Activated CD4-positive, CD25-positive, alpha-beta regulatory T cell treated with anti-CD3 and anti-CD28 coated beads, Interleukin-2, amount 50 U/mL, for 72 hours (primary cell): Measurements from ENCODE around the gene KEAP1.
"Not testable (repeated sequence)": the region's sequence is repeated elsewhere in the genome, so short reads cannot be mapped to it uniquely, and the experiment has no call there.

Source experiments
- DNase-seq: peaks from one replicate; pipeline ENCODE4 v3.0.0; 2021

The KEAP1 gene

GRCh38 chr19:10503002-10503789, at the start of gene KEAP1:
Gene KEAP1, minus strand, starts transcription at chr19:10503356. Its CDS starts 3,323 bp downstream, at chr19:10500033.
- DNase-seq = peak; percentile 66

DNA sequence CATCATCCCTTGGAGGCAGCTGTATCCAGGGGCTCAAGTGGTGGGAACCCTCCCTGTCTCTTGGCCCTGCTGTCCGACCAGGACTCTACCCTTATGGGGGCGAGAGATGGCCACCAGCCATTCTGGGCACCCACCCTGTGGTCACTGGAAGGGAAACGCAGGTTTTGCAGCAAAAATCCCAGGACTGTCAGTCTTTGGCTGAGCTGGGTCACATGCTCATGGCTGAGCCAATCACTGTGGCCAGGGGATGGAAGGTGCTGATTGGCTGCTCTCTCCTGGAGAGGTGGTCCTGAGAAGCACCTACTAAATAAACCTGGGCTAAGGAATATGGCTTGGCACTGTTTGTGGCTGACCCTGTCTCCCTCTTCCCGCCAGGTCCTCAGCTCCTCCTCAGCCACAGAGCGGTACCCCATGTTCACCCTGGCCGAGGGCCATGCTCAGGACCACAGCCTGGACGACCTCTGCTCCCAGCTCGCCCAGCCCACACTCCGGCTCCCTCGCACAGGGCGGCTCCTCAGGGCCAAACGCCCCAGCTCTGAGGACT, 49.4 kb upstream of the KEAP1 start:
- DNase-seq = no peak

- DNase-seq = no peak
These were observed 48.6 kb upstream of the KEAP1 start for GRCh38 chr19:10551698-10552301.

DNA sequence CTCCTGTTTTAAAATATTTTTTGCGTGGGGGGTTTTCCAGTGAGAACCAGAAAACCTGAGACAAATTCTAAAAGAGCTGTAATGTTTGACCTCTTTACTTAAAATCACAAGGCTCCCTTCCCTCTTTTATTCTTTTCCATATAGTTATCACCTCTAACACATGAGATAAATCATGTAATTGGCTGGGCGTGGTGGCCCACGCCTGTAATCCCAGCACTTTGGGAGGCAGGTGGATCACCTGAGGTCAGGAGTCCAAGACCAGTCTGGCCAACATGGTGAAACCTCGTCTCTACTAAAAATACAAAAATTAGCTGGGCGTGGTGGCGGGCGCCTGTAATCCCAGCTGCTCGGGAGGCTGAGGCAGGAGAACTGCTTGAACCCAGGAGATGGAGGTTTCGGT, 47.9 kb upstream of the KEAP1 start:
- not testable (repeated sequence) for DNase-seq

GRCh38 chr19:10550336-10550735, 47.2 kb upstream of the KEAP1 start:
- DNase-seq = no peak

DNA sequence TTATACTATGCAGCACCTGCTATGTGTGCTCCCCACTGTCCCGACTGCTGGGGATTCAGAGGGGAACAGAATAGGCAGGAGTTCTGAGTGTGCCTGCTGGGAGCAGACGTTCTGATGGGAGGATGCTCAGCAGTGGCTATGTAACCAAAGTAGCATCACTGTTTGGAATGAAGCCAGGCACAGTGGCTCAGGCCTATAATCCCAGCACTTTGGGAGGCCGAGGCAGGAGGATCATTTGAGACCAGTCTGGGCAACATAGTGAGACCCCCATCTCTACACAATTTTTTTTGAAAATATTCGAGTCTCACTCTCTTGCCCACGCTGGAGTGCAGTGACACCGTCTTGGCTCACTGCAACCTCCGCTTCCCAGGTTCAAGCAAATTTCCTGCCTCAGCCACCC, 46.6 kb upstream of the KEAP1 start:
- no peak for DNase-seq

DNA sequence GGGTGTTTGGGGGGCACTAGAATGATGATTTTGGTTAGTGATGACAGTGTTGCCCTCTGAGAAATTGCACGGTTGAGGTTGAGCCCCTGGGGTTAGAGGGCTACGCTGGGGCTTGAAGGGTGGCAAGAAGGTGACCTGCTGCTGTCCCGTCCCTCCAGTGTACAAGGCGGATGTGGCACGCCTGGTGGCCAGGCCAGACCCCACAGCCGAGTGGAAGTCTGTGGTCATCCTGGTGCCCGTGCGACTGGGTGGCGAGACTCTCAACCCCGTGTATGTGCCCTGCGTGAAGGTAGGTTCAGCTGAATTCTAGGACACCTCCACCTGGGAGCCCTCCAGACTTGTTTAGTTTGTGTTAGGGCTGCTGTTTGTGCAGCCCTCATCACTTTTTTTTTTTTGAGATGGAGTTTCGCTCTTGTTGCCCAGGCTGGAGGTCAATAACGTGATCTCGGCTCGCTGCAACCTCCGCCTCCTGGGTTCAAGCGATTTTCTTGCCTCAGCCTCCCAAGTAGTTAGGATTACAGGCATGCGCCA, 45.7 kb upstream of the KEAP1 start:
- no peak for DNase-seq

DNA sequence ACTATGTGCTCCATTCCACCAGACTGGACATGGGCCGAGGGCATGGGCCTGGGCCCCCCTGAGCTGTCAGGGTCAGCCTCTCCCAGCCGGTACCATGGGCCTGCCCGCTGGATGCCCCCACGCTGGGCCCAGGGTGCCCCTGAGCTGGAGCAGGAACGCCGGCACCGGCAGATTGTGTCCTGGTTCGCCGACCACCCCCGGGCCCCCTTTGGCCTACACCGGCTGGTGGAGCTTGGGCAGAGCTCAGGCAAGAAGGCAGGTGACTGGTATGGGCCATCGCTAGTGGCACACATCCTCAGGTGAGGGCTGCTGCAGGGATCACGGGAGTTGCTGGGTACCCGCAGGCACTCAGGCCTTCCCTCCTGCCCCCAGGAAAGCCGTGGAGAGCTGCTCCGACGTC, 43.7 kb upstream of the KEAP1 start:
- DNase-seq = no peak

- no peak for DNase-seq
These were observed 41.6 kb upstream of the KEAP1 start for GRCh38 chr19:10544753-10545251.

DNA sequence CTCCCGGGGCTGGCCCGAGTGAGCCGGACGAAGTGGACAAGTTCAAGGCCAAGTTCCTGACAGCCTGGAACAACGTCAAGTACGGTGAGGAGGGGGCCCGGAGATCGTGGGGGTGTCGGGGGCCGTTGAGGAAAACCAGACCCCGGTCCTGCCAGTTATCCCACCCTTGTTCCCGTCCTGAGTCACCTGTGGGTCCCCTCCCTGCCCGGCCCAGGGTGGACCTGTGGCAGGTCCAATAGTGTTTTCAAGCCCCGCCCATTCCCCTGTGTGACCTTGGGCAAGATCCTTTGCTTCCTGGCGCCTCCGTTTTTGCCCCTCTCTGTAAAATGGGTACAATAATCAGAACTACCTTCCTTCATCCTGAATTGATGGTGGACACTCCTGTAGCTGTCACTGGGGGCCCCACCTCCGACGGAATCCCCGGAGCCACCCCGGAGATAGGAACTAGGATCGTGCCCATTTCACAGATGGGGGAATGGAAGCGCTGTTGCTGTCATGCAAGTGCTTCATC, 41.1 kb upstream of the KEAP1 start:
- DNase-seq = peak; percentile 41

DNA sequence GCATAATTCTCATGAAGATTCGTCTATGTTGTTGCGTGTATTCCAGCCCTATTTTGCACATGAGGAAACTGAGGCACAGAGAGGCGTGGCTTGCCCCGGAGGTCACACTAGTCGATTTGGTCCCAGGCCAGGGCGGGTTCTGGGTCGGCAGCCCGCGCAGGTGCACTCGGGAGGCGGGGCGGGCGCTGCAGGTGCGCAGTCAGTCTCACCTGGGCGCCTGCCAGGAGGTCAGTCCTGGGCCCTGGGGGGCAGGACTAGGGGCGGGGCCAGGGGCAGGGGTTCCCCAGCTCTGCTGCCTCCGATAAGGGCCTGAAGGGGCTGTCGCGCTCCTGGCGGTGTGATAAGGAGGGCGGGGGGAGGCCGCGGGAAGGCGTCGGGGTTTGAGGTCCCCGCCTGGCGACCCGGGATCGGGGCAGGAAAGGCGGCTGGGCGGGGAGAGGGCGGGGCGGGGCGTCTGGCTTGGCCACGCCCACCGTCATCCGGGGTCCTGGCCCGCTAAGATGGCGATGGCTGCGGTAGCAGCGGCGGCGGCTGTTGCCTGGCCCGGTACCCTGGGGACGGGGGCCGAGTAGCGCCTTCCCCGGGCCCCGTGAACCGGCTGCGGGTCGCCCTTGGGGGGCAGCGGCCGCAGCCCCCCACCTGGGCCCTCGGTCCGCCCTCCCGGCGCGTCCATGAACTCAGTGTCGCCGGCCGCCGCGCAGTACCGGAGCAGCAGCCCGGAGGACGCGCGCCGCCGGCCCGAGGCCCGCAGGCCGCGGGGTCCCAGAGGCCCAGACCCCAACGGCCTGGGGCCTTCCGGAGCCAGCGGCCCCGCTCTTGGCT, 40.5 kb upstream of the KEAP1 start, which contains the start of gene ATG4D:
Gene ATG4D (plus strand): TSS at position 485 of the 822 bp plus-strand sequence. CDS start 187 bp downstream, at position 672.
- DNase-seq = peak; percentile 82

GRCh38 chr19:10543059-10543419, 39.9 kb upstream of the KEAP1 start:
- DNase-seq = no peak

GRCh38 chr19:10539016-10539415, 35.9 kb upstream of the KEAP1 start:
- not testable (repeated sequence) for DNase-seq

GRCh38 chr19:10538204-10538983, 35.2 kb upstream of the KEAP1 start:
- DNase-seq = no peak

- no peak for DNase-seq
These were observed 34.5 kb upstream of the KEAP1 start for GRCh38 chr19:10537668-10538067.

- DNase-seq = no peak
These were observed 32.5 kb upstream of the KEAP1 start for GRCh38 chr19:10535613-10536012.

DNA sequence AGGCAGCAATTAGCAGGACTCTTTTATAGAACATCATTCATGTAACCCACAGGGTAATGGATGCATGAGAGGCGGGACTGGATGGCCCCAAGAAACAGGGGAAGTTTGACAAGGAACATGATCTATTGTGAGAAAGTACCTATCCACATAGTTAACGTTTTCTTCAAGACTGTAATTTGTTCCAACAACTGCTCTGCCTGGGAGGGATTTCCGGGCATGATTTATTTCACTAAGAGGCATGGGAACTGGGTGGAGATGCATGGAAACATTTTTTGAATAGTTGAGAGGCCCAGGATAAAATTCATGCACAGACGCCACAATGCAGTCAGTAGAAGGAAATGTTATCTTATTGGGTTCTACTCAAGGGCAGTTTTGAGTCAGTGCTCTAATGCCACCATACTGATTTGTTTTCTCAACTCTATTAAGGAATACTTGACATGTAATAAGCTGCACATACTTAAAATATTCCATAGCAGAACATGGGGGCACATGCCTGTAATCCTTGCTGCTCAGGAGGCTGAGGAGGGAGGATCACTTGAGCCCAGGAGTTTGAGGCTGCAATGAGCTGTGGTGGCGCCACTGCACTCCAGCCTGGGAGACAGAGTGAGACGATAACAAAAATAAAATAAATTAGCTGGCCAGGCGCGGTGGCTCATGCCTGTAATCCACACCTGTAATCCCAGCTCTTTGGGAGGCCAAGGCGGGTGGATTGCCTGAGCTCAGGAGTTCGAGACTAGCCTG, 30.7 kb upstream of the KEAP1 start:
- no peak for DNase-seq

DNA sequence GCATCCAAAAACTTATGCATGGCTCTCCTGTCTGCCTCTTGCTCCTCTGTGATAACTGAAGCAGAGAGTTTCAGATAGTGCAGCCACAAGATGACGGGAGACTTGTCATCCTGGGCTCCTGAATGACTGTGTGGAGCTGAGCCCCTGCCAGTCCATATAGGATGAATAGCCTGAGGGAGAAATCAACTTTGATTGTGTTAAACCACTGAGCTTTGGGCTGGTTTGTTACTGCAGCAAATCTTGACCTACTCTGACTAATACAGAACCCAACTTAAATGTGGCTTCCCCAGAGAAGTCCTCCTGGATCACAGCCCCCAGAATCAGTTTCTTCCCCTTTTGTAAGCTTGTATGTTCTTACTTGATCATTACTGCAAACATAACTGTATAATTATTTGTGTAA, 29.3 kb upstream of the KEAP1 start:
- no peak for DNase-seq

DNA sequence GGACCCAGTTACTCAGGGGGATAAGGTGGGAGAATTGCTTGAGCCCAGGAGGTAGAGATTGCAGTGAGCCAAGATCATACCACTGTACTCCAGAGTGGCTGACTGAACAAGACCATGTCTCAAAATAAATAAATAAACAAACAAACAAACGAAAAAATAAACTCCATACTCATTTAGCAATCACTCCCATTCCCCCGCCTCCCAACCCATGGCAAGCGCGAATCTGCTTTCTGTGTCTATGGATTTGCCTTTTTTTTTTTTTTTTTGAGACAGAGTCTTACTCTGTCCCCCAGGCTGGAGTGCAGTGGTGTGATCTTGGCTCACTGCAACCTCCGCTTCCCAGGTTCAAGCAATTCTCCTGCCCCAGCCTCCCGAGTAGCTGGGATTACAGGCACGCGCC, 23.7 kb upstream of the KEAP1 start:
- DNase-seq = not testable (repeated sequence)

DNA sequence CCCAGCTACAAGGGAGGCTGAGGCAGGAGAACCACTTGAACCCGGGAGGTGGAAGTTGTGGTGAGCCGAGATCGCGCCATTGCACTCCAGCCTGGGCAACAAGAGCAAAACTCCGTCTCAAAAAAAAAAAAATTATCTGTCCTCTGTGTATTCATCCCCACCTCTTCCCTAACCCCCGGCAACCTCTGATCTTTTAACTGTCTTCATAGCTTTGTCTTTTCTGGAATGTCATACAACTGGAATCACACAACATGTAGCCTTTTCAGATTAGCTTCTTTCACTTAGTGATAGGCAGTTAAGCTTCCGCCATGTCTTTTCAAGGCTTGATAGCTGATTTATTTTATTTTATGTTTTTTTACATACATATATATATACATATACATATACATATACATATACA, 22.5 kb upstream of the KEAP1 start:
- no peak for DNase-seq

DNA sequence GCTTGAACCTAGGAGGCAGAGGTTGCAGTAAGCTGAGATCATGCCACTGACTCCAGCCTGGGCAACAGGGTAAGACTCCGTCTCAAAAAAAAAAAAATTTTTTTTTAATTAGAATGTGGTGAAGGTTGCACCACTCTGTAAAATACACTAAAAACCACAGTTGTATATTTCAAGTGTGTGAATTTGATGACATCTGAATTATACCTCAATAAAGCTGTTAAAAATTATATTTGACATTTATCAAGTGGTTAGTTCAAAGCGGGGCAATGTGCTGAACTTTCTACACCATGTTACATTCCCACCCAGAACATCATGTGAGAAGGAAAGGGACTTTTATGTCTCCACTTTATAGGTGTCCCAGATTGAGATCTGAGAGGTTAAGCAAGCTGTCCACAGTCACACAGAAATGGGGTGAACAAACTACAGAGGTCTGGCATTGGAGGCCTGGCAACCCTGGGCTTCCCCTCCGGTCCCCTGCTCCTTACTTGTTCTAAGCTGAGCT, 20.0 kb upstream of the KEAP1 start:
- no peak for DNase-seq
